Measurements from ENCODE around the gene ERICH4.
A peak's percentile ranks its signal among the peaks of the same experiment; 100 is the strongest.
"Not testable (repeated sequence)": the region's sequence is repeated elsewhere in the genome, so short reads cannot be mapped to it uniquely, and the experiment has no call there.

Gene ERICH4

DNA sequence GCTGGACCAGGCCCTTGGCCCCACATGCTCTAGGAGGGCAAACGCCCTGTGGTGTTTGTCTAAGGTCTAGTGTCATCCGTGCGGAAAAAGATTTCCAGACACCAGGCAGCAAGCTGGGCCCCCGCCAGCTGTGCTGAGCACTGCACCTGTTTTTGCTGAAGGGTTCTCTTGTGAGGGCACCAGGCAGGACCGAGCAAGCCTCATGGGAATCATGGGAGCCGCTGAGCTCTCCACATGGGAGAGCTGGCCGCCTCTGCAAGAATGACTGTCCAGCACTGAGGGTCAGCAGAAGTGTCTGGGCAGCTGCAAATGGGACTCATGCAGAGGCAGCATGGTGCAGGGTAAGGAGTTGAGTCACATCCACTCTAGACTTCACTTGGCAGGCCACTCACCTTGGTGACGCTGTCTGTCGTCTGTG is 27.8 kb upstream of the ERICH4 start:
- peak; percentile 90 for DNase-seq

DNA sequence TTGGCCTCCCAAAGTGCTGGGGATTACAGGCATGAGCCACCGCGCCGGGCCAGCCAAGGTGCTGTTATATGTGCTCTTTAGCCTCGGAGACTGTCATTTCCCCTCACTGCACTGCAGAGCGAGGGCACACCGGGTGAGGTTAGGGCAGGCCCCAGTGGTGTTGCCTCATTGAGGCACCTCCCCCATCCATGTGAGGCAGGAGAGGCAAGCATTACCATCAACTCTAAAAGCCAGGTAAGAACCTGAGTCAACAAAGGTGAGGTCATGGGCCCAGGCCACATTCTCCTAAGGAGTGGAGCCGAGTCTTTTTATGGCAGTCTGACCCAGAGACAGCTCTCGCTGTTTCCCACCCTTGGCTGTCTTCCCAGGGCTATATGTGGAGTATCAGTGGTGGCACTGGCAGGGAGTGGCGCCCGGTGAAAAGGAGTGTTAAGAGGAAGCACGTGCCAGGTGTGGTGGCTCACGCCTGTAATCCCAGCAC is 26.7 kb upstream of the ERICH4 start:
- no peak for DNase-seq

DNA sequence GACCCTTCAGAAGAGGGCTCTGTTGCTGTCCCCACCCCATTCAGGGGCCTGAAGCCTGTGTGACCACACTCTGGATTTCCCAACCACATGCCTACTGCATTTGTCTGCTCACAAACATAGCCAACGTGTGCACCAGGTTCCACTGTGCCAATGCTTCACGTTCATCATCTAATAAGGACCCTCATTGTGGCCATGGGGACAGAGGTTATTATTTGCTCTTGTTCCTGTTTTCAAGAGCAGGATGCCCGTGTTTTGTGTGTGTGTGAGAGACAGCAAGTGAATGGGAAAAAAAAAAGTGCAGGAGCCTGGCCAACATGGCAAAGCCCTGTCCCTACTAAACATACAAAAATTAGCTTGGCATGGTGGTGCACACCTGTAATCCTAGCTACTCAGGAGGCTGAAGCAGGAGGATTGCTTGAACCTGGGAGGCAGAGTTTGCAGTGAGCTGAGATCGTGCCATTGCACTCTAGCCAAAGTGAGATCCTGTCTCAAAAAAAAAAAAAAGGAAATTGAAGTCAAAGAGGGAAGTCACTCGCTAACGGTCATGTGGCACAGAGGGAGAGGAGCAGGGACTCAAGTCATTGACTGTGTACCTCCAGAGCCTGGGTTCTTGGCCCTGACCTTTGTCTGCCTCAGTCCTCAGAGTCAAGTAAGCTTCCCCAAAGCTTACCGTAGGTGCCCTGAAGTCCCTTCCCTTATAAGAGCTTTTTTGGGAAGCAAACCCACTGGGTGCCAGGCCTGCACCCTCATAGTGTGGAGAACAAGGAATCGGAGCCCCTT is 22.7 kb upstream of the ERICH4 start:
- DNase-seq = no peak

DNA sequence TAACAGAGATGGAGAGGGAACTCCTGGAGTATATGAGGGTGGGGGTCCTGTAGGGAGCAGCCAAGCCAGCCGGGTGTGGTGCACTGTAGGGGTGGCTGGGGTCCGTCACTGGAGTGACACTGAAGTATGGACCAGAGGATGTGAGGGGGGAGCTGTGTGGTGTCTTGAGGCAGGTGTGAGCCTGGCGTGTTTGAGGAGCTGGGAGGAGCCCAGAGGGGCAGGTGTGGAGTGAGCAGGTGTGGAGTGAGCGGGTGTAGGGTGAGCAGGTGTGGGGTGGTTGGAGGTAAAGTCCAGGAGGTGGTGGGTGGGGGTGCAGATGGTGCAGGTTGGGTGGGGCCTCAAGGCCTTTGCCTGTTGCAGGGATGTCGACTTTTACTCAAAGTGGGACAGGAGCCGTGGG is 21.6 kb upstream of the ERICH4 start:
- no peak for DNase-seq

DNA sequence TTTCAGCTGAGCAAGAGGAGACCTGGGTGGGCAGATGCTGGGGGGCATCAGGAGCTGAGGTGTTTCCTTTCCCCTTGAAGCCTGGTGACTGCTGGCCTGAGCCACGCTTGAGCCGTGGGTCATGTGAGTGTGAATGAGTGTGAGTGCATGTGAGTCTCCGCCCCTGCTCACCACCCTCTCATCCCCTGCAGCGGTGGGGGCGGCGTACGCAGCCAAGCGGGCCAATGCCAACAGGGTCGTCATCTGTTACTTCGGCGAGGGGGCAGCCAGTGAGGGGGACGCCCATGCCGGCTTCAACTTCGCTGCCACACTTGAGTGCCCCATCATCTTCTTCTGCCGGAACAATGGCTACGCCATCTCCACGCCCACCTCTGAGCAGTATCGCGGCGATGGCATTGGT is 21.0 kb upstream of the ERICH4 start:
- no peak for DNase-seq

DNA sequence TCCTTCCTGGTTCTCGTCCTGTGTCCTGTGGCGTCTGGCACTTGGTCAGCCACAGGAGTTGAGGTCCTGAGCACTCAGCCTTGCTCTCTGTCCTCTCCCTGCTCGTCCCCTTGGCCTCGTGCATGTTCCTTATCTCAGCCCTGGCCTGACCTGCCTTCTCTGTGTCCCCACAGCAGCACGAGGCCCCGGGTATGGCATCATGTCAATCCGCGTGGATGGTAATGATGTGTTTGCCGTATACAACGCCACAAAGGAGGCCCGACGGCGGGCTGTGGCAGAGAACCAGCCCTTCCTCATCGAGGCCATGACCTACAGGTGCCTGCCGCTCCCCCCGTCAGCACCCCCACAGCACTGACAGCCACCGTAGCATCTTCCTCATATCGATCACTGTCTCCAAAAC is 20.5 kb upstream of the ERICH4 start:
- no peak for DNase-seq

DNA sequence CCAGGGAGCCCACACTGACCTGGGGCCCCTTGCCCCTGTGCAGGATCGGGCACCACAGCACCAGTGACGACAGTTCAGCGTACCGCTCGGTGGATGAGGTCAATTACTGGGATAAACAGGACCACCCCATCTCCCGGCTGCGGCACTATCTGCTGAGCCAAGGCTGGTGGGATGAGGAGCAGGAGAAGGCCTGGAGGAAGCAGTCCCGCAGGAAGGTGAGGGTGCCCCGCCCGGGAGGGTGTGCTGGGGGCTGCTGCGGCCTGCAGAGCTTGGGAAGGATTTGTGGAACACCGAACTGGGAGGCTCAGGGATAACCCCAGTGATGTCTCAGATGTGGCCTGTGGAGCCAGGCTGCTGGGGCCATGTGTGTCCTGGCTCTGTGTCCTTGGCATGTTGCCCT is 20.0 kb upstream of the ERICH4 start:
- DNase-seq = no peak

DNA sequence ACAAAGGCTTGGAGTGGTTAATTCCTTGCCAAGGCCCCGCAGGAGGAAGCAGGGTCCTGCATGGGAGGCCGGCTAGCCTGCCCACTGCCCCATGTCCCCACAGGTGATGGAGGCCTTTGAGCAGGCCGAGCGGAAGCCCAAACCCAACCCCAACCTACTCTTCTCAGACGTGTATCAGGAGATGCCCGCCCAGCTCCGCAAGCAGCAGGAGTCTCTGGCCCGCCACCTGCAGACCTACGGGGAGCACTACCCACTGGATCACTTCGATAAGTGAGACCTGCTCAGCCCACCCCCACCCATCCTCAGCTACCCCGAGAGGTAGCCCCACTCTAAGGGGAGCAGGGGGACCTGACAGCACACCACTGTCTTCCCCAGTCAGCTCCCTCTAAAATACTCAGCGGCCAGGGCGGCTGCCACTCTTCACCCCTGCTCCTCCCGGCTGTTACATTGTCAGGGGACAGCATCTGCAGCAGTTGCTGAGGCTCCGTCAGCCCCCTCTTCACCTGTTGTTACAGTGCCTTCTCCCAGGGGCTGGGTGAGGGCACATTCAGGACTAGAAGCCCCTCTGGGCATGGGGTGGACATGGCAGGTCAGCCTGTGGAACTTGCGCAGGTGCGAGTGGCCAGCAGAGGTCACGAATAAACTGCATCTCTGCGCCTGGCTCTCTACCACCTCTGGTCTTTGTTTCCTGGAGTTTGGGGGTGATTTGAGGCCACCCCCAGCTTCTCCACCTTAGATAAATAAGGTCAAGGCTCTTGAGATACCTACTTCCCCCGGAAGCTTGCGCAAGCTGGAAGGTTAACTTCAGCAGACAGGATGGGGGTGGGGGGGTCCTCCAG is 18.4 kb upstream of the ERICH4 start:
- DNase-seq = no peak

DNA sequence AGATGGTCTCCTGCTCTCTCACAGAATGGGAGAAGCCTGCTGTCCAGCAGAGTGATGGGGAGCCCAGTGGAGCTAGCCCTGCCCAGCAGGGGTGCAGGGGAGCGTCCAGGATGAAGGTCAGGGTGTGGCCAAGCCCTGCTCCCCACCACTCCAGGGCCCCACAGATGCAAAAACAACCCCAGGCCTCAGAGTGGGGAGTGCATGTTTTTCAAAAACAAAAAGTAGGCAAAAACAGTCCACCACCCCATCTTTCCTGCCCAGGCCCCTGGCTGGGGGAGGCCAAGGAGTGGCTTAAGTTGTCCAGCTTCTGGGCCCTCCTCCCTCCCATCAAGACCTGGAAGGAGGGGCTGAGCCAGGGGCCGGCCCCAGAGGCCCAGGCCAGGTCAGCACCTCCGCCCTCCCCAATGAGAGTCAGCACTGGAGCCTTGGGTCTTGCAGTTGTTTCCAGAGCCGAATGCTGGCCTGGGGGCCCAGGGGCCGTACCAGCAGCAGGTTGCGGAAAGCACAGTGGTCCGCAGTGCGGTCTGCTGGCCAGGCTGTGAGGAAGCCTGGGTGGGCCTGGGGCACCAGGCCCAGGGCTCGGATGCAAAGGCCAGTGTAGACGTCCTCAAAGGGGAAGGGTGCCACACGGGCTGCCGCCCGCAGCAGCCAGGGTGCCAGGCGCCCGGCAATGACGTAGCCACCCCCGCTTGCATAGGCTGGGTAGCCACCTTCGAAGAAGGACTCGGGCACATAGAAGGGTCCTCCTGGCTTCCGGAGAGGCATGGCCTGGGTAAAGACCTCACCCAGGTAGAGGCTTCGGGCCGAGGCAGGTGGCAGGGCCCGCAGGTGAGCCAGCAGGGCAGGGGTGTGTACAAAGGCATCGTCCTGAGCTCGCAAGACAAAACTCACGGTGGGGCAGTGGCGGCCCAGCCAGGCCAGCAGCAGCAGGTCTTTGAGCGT is 17.5 kb upstream of the ERICH4 start:
- no peak for DNase-seq

DNA sequence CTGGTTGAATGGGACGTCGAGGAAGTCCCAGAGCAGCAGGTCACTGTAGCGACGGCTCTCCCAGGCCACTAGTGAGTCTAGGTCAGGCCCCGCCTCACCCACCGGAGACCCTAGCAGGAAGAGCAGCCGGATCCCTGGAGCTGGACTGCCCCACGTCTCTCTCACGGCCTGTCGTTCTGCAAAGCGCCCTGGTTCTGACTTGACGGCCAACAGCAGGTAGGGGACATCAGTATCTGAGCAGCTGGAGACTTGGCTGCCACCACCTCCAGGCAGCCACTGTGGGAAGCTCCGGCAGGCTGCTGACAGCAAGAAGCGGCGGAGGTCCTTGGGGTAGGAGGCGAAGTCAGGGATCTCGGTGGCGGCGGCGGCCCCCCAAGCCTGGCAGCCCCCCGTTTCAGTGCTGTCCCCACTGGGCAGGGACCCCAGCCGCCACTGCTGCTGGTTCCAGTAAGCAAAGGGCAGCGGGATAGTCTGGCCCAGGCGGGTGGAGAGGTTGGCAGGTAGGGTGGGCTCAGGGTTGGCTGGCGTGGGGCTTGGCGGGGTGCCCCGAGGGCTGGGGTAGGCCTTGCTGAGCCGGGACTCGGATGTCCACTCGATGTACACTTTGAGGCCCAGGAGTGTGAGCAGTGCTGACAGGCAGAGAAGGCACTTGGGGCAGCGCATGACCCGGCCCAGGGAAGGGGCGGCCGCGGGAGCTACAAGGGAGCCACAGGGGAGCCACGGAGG is 16.7 kb upstream of the ERICH4 start:
- DNase-seq = no peak

DNA sequence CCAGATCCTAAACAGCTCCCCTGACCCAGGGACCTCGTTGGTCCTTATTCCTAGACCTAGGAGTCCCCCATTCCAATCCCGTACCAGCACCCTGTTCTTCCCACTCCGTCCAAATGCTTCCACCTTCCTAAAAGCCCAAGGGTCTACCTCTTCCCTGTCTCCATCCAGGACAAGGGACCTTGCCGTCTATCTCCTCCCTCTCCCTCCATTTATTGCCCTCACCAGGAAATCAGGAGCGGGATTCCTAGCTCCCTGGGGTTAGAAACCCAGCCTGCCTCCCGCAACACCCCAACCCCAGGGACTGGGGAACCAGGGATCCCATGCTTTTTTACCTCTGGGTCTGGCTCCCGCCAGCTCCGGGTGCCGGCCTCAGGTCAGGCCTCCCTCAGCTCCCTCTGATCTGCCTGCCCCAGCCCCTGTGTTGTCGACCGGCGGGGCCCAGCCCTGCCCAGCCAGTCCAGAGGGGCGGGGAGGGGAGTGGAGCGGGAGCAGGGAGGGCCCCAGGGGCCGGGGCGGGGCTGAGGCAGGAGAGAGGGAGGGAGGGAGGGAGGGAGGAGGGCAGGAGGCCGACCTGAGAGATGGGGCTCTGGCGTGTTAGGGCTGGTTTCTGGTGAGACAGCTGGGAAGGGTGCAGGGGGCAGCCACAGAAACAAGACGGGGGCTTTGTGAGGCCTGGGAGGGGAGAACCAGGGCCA is 15.9 kb upstream of the ERICH4 start, which contains the start of gene B3GNT8:
Gene B3GNT8, minus strand, starts transcription at position 423 of the 695 bp plus-strand sequence. CDS start 596 bp downstream, outside the sequence.
- peak; percentile 25 for DNase-seq

DNA sequence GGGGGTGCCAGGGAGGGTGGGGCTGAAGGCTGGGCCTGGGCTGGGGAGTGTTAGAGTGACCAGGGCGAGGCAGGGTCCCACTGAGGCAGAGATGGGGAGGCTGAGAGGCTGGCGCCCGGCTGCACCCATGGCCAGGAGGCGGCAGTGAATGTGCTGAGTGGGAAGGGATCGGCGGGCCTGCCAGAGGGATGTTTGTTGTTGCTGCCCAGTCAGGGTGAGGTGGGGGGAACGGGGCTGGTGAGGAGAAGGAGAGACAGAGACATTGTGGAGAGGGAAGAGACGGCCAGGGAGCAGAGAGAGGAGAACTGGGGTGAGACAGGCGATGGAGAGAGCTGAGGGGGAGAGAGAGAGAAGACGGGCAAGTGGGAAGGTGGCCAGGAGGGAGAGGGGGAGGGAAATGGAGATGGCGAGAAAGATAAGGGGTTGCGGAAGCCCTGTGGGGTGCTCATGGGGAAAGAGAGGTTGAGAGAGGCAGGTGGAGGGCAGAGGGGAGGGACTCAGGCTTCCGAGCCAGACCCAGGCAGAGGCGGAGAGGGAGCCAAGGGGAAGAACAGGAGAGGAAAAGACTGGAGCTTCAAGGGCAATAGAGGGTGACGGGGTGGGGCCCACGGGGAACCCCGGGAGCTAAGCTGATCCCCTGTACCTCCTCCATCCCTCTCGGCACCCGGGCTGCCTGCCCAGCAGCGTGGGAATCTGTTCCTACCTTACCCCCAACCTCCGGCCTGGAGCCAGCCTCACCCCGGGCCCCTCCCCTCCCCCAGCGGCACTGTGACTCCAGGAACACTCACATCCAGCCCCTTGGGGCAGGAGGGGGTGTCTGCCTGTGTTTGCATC is 15.1 kb upstream of the ERICH4 start:
- peak; percentile 24 for DNase-seq

DNA sequence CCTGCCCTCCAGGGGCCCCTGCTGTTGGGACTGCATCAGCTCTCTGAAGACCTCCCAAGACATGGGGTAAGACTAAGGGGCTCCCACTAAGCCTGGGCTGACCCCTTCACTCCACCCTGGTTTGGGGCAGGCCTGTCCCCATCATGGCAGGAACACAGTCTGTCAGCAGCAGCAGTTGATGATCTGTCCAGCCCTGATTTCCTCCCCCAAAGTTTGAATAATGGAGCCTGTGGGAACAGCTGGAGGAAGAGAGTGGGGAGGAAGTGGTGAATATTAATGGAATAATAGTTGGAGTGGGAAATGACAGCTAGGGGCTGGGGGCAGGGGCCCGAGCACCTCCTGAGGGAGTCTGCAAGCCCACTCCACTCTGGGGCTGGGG is 14.5 kb upstream of the ERICH4 start:
- no peak for DNase-seq

DNA sequence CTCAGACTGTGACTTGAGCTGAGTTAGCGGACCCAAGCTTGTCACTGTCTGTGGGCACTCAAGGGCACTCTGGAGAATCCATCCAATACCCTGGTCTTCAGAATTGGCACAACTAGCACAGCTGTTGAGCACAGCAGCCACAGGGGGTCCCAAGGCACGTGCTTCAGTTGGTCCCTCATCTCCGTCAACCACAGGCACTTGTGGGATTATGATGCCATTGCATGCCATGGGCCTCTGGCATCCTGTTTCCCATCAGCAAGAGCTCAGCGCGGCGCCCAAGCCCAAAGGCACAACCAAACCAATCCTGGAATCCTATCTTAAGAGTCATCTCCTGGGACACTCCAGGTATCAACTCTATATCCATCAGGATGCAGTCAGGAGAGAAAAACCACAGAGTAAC is 12.0 kb upstream of the ERICH4 start:
- DNase-seq = no peak

DNA sequence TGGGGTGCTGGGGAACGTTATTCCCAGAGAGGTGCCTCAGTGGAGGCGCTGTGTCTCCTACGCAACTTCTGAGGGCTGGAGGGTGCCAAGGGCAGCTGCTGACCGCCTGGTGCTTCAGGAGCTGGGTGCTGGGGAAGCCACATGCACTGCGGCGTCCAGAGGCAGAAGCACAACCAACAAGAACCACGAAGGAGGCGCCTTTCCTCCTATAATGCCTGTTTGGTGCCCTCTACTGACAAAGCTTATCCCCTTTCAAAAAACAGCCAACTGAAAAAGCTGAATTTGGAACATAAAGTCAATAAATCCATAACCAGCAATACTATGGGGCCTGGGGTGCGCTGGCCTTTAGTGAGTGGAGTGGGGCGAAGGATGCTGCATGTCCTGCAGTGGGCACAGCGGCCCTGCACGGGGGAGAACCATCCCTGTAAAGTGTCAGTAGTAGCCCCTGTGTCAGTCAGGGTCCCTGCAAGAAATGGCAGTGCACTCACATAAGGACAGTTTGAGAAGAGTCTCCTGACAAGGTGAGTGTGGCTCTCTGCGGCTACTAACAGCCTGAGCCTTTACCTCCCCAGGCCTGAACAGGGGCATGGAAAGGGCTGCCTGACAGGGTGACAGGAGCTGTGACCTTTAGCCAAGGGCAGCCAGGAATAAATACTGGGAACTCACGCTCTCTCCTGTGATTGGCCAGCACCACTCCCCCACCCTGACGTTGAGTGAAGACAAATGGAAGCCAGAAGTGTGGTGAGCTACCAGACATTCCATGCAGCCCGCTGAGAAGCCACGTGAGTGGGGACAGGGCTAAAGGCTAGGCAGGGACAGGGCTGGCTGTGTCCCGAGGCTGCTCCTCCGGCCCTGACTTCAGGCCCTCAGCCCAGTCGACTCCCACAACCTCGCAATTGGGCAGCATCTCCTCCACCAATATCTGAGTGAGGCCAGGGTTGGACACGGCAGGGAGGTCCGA is 11.2 kb upstream of the ERICH4 start:
- no peak for DNase-seq

DNA sequence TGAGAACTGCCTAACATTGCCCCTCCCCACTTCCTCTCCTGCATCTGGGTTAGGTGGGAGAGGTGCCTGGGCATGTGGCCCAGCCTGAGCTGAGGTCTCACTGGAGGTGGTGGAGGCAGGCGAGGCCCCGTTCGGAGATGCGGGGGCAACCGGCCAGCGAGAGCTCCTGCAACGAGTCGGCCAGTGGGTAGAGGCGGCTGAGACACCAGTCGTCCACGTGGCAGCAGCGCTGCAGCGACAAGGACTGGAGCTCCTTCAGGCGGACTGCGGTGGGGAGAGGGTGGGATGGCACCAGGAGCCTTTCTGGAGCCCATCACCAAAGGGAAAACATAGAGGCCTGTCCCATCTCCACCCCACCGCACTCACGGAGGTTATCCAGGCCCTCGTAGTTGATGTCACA is 9.8 kb upstream of the ERICH4 start:
- no peak for DNase-seq

DNA sequence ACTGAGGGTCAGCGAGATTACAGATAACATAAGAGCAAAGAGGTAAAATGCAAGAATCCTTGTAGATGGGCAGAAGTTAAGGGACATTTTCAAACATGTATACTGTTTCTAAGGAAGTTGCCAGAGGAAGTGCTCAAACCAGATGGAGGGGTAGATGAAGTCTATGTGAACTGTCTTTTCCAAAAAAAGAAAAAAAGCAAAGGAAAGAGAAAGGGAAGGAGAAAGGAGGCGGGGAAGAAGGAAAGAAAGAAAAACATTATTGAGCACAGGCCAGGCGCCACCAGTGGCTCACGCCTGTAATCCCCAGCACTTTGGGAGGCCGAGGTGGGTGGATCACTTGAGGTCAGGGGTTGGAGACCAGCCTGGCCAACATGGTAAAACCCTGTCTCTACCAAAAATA is 8.5 kb upstream of the ERICH4 start:
- no peak for DNase-seq

DNA sequence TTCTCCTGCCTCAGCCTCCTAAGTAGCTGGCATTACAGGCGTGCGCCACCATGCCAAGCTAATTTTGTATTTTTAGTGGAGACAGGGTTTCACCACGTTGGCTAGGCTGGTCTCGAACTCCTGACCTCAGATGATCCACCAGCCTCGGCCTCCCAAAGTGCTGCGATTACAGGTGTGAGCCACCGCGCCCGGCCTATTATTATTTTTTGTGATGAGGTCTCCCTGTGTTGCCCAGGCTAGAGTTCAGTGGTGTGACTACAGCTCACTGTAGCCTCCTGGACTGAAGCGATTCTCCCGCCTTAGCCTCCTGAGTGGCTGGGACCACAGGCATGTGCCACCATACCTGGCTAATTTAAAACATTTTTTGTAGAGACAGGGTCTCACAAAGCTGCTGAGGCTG is 7.6 kb upstream of the ERICH4 start:
- DNase-seq = not testable (repeated sequence)

DNA sequence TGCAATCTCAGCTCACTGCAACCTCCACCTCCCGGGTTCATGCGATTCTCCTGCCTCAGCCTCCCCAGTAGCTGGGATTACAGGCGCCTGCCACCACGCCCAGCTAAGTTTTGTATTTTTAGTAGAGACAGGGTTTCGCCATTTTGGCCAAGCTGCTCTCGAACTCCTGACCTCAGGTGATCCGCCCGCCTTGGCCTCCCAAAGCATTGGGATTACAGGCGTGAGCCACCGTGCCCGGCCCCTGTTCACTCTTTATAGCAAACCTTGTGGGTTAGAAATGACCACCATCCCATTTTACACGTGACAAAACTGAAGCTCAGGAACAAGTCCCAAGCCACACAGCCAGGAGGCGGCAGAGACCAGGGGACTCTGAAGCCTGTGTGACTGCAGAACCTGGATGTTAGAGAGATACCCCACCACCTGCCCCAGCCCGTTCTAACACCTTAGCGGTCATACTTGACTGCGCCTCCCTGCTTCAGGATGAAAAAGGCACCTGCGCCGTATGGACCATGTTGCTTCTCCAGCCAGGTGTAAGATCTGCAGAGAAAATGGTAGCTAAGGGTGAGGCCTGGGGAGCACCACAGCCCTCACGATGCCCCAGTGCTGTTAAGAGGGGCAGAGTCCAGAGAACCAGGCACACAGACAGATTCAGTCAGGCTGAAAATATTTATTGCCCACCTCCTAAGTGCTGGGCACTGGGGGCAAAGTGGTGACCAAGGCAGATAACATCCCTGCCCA is 6.9 kb upstream of the ERICH4 start:
- no peak for DNase-seq

Data from SHP77 treated with DMSO at 0.1 percent for 48 hours (cell line).